Measurements from ENCODE around the gene CCDC186.

CCDC186 gene

GRCh38 chr10:114115661-114116445, 58.1 kb downstream of the CCDC186 start:
- DNase-seq, result no peak

- no peak for DNase-seq
These were observed 63.6 kb downstream of the CCDC186 start for GRCh38 chr10:114110174-114110972.

- DNase-seq, result peak in 11 of 51 donors; percentile 3 to 60 (median 12)
These were observed 70.7 kb downstream of the CCDC186 start for GRCh38 chr10:114103284-114103683.

- no peak for DNase-seq
These were observed 71.7 kb downstream of the CCDC186 start for GRCh38 chr10:114102256-114102655.

- peak in 7 of 51 donors; percentile 4 to 25 (median 13) for DNase-seq
These were observed 72.9 kb downstream of the CCDC186 start for GRCh38 chr10:114100848-114101741.

GRCh38 chr10:114096864-114097263, 77.1 kb downstream of the CCDC186 start:
- no peak for DNase-seq

- no peak for DNase-seq
These were observed 78.3 kb downstream of the CCDC186 start for GRCh38 chr10:114095559-114096337.

- no peak for DNase-seq
These were observed 79.2 kb downstream of the CCDC186 start for GRCh38 chr10:114094795-114095194.

- no peak for DNase-seq
These were observed 86.3 kb downstream of the CCDC186 start for GRCh38 chr10:114087655-114088054.

- no peak for DNase-seq
These were observed 86.7 kb downstream of the CCDC186 start for GRCh38 chr10:114087255-114087654.

GRCh38 chr10:114084215-114084614, 89.8 kb downstream of the CCDC186 start:
- no peak for DNase-seq

GRCh38 chr10:114083040-114083439, 91.0 kb downstream of the CCDC186 start:
- no peak for DNase-seq

- DNase-seq, result no peak
These were observed 92.0 kb downstream of the CCDC186 start for GRCh38 chr10:114081911-114082583.

- no peak for DNase-seq
These were observed 94.6 kb downstream of the CCDC186 start for GRCh38 chr10:114079421-114079820.

GRCh38 chr10:114078346-114078745, 95.7 kb downstream of the CCDC186 start:
- no peak for DNase-seq

- DNase-seq, result no peak
These were observed 96.2 kb downstream of the CCDC186 start for GRCh38 chr10:114077815-114078219.

- no peak for DNase-seq
These were observed 96.7 kb downstream of the CCDC186 start for GRCh38 chr10:114077347-114077746.

- DNase-seq, result no peak
These were observed 98.9 kb downstream of the CCDC186 start for GRCh38 chr10:114075093-114075492.

GRCh38 chr10:114073395-114074186, 100.4 kb downstream of the CCDC186 start:
- no peak for DNase-seq
